AG09309 (cell line): Measurements from ENCODE around the gene ZCCHC24.

Source experiments
- DNase-seq: peaks from one replicate; pipeline ENCODE4 v3.0.0-alpha.2; 2010; ENCODE audit warnings: low read depth
- H3K4me3 ChIP-seq: 2 replicates; pipeline ENCODE4 v1.5.1; 2011; ENCODE audit warnings: mild to moderate bottlenecking, low read depth, low read length, moderate library complexity; ENCODE audit not compliant: control insufficient read depth
- TF ChIP-seq, protein P1 (sequence below): IDR thresholded peaks from 2 replicates; pipeline ENCODE4 v1.5.1; 2011; ENCODE audit warnings: mild to moderate bottlenecking, low read depth, low read length, inconsistent platforms; ENCODE audit not compliant: insufficient read depth, control insufficient read depth; ENCODE audit errors: missing control alignments

Gene ZCCHC24

DNA sequence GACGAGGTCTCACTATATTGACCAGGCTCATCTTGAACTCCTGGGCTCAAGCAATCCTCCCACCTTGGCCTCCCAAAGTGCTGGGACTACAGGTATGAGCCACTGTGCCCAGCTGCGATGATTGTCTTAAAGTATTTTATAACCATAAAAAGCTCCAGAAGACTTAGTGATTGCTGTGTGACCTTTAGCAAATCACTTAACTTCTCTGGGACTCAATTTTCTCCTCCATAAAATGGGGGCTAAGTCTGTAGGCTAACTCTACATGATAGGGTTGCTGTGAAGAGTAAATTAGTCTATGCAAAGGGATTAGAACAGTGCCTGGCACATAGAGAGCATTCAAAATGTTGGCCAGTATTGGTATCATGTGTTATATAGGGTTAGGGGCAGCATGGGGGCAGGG lies 55.4 kb downstream of the ZCCHC24 start:
- TF ChIP-seq, protein P1, sequence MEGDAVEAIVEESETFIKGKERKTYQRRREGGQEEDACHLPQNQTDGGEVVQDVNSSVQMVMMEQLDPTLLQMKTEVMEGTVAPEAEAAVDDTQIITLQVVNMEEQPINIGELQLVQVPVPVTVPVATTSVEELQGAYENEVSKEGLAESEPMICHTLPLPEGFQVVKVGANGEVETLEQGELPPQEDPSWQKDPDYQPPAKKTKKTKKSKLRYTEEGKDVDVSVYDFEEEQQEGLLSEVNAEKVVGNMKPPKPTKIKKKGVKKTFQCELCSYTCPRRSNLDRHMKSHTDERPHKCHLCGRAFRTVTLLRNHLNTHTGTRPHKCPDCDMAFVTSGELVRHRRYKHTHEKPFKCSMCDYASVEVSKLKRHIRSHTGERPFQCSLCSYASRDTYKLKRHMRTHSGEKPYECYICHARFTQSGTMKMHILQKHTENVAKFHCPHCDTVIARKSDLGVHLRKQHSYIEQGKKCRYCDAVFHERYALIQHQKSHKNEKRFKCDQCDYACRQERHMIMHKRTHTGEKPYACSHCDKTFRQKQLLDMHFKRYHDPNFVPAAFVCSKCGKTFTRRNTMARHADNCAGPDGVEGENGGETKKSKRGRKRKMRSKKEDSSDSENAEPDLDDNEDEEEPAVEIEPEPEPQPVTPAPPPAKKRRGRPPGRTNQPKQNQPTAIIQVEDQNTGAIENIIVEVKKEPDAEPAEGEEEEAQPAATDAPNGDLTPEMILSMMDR = no peak
- no peak for DNase-seq
- no peak overlapping the region for H3K4me3 ChIP-seq

DNA sequence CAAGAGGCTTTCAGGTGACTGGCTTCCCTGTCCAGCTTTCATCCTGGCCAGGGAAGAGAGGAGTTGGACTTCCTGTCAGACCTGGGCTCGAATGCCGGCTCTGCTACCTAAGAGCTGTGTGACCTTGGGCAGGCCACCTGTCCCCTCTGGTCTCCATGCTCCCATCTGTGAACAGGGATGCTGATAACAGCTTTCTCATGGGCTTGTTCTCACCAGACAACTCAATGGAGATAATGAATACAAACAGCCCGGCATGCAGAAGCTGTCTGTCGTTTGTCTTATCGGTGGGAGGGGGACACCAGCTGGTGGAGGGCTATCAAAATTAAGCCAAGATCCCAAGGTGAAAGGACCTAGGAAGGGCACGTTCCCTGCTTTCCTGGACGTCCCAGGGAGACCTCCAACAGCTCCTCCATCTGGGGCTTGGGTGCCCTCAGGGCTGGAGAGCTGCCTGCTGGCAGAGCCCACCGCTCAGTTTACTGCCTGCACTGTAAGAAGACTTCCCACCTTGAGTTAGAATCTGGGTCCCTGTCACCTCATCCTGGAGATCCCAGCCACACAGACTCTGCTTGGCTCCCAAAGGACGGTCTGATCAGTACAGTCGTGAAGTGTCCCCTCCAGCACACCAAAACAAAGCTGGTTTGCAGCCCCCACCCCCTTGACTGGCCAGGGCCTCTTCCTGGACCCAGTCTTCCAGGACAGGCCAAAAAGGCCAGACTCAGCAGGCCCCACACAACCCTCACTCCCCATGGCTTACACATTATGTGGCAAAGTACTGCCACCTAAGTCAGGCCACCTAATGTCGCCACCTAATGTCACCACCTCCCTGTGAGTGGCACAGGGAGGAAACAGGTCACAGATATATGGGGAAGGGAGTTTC lies 57.2 kb downstream of the ZCCHC24 start:
- TF ChIP-seq, protein P1 = no peak
- no peak overlapping the region for H3K4me3 ChIP-seq
- no peak for DNase-seq

DNA sequence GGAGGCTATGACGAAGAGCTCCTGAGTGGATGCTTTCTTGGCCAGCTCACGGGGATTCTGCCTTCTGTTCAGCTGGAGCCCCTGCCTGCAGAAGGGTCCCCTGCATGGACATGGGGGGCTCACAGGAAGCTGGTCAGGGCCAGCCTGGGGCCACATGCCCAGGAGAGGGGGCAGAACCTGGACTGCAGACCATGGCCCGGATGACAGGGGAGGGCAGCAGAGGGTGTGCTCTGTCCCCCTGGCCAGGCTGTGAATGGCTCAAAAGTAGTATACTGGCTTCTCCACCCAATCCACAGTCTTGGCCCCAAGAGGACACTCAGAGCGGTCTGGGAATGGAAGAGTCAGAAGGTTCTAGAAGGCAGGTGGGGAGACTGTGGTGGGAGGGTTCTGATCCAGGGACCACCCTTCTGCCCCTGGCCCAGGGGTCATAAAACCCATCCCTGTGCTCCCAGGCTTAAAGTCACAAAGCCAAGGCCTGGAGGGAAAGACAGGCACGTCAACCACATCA lies 57.9 kb downstream of the ZCCHC24 start:
- TF ChIP-seq, protein P1 = no peak
- no peak for DNase-seq
- H3K4me3 ChIP-seq = no peak overlapping the region

DNA sequence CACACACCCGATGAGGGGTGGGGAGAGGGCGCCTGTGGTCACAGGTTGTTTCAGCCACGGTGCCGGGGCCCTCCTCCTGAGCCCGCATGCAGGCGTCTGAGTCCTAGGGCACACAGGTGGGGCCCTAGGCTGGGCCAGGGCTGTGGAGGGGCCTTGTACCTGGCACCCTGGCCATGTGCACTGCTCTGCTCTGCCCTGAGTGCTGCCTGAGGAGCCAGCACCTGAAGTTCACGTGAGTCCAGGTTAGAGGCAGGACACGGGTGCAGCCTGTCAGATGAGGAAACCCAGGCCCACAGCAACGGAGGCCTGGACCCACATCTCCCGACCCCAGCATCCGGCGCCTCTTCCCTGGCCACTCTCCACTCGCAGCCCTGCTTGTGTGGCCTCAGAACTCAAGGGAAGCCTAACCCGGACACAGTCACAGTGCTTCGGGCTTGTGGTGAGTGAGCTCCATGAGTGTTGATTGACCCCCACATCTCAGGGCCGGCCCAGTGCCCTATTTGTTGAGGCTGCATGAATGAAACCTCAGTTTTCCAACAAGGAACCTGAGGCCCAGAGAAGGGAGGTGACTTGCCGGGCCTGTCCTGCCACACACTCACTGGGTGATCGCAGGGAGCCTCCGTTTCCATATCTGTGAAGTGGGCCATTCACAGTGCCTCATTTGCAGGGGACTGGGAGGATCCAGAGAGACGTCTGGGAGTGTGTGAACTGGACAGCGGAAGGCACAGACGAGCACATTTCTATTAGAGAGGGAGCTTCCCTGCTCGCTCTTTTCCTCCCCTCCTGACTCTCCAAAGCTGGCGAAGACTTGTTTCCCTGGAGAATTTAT lies 58.6 kb downstream of the ZCCHC24 start:
- no peak overlapping the region for H3K4me3 ChIP-seq
- TF ChIP-seq, protein P1 = no peak
- no peak for DNase-seq

DNA sequence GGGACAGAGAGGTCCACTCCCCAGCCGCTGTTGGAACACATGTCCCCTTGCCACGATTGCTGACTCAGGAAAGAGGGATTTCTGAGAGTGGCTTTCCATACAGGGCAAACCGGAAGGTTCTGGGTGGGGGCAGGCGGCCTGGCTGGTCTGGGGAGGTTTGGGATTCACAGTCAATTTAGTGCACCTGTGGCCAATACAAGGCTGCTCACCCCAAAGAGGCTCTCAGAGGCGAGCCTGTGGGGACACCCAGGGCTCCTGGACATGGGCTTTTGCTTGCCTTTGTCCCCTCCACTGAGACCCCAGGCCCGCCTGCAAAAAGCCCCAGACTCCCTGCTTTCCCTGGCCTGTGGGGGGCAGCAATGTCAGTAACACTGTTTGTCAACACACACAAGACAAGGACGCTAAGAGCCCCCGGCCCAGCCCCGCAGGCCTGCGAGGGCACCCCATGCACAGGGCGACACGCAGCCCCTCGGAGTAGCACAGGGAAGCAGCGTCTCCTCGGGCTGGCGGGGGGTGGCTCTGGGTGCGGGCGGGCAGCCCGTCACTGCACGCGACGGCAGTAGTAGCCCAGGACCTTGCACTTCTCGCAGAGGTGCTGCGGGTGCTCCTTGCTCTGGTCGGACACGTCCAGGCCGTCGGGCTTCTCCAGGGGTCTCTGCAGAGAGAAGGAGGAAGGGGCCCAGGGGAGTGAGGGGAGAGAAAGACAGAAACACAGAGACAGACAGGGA lies 59.5 kb downstream of the ZCCHC24 start:
- DNase-seq = no peak
- no peak overlapping the region for H3K4me3 ChIP-seq
- TF ChIP-seq, protein P1 = no peak

DNA sequence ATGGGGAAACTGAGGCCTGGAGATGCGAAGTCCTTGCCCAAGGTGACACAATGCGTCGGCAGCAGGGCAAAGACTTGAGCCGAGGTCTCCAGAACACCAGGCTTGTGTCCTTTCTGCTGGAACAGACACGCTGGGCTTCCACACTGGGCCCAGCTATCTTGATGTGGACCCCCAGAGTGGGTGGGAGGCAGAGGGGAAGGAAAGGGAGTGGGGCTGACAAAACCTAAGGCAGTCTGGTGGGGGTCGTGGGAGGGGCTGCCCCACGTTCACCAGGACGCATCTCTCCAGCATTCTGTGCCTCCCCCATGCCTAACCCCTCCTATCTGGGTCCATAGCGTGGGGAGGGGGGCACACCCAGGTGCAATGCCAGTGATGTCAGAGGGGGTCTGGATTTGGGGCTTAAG lies 60.0 kb downstream of the ZCCHC24 start:
- TF ChIP-seq, protein P1 = no peak
- no peak for DNase-seq
- no peak overlapping the region for H3K4me3 ChIP-seq
